BLaER1 treated with 17β-estradiol and CSF1 and Interleukin-3, amounts not matched to agents 10 nM and 100 nM (cell line): ENCODE data around the gene OVAAL.

ENCODE experiments used
- H3K27ac ChIP-seq, 11 experiments: shearing (Covaris generic); formaldehyde crosslinking; 2 replicates each; pipeline ENCODE4 v1.8.1; 2022
- H3K27me3 ChIP-seq, 11 experiments: shearing (Covaris generic); formaldehyde crosslinking; 2 replicates each; pipeline ENCODE4 v1.8.1; 2022
- H3K36me3 ChIP-seq, 11 experiments: shearing (Covaris generic); formaldehyde crosslinking; 2 replicates each; pipeline ENCODE4 v1.8.1; 2022
- H3K4me1 ChIP-seq, 10 experiments: shearing (Covaris generic); formaldehyde crosslinking; 2 replicates each; pipeline ENCODE4 v1.8.1; 2022
- H3K4me2 ChIP-seq, 11 experiments: shearing (Covaris generic); formaldehyde crosslinking; 2 replicates each; pipeline ENCODE4 v1.8.1; 2022
- H3K4me3 ChIP-seq, 10 experiments: shearing (Covaris generic); formaldehyde crosslinking; 2 replicates each; pipeline ENCODE4 v1.8.1; 2022
- H3K9ac ChIP-seq, 11 experiments: shearing (Covaris generic); formaldehyde crosslinking; 2 replicates each; pipeline ENCODE4 v1.8.1; 2022
- H3K9me3 ChIP-seq, 11 experiments: shearing (Covaris generic); formaldehyde crosslinking; replicated peaks in 1 of 11; 2 replicates each; pipeline ENCODE4 v1.8.1; 2022
- H4K20me1 ChIP-seq, 11 experiments: shearing (Covaris generic); formaldehyde crosslinking; 2 replicates each; pipeline ENCODE4 v1.8.1; 2022
- Cebpa-rat ChIP-seq, 11 experiments: shearing (Covaris generic); IDR thresholded peaks; 2 replicates each; pipeline ENCODE4 v1.8.1; 2022

The OVAAL gene

GRCh38 chr1:180558664-180559063, at the start of gene OVAAL:
Gene OVAAL (plus strand): TSS chr1:180558964.
- Histone ChIP-seq H3K27me3 (no peaks in the 10 kb centered on the region), H3K9ac (no peak within 1 kb of the TSS), H3K4me3 (no peak within 1 kb of the TSS), H3K4me2 (no peak within 1 kb of the TSS), H3K36me3 (no peaks in the 10 kb centered on the region), H3K9me3 (peaks cover 0 to 15% (median 10%) of the 10 kb centered on the region in 11 experiments; a peak in 16 of 22 replicates), H4K20me1 (no peaks in the 10 kb centered on the region), H3K4me1 (no peaks in the 10 kb centered on the region), H3K27ac (no peak within 1 kb of the TSS)
- no peak for TF ChIP-seq Cebpa-rat (IDR thresholded peaks at IDR 0.05)

GRCh38 chr1:180510882-180511281, 47.9 kb upstream of the OVAAL start:
- Histone ChIP-seq H3K27ac (no peak overlapping the region), H3K27me3 (no peaks in the 10 kb centered on the region), H3K4me1 (peaks cover 0 to under 1% (median 0%) of the 10 kb centered on the region in 10 experiments; a peak in 3 of 20 replicates), H3K9ac (no peak overlapping the region), H3K4me2 (no peak overlapping the region), H4K20me1 (no peaks in the 10 kb centered on the region), H3K9me3 (peaks cover 0 to 16% (median 13%) of the 10 kb centered on the region in 11 experiments; a peak in 20 of 22 replicates), H3K36me3 (no peaks in the 10 kb centered on the region), H3K4me3 (no peak overlapping the region)
- no peak for TF ChIP-seq Cebpa-rat (IDR thresholded peaks at IDR 0.05)

- Histone ChIP-seq H3K27ac (no peak overlapping the region), H3K27me3 (no peaks in the 10 kb centered on the region), H3K9ac (no peak overlapping the region), H3K4me3 (no peak overlapping the region), H3K36me3 (no peaks in the 10 kb centered on the region), H4K20me1 (no peaks in the 10 kb centered on the region), H3K4me2 (no peak overlapping the region), H3K4me1 (peaks cover 0 to 5% (median 3%) of the 10 kb centered on the region in 10 experiments; a peak in 3 of 20 replicates), H3K9me3 (peaks cover 0 to 11% (median 10%) of the 10 kb centered on the region in 11 experiments; a peak in 20 of 22 replicates)
- no peak for TF ChIP-seq Cebpa-rat (IDR thresholded peaks at IDR 0.05)
Observed at GRCh38 chr1:180513531-180513930, 45.2 kb upstream of the OVAAL start.

GRCh38 chr1:180515364-180515763, 43.4 kb upstream of the OVAAL start:
- Histone ChIP-seq H3K27ac (no peak overlapping the region), H3K4me2 (no peak overlapping the region)

GRCh38 chr1:180515857-180516388, 42.8 kb upstream of the OVAAL start:
- Histone ChIP-seq H3K27ac (peak overlapping the region in 4 of 11 experiments; percentile 13 to 29 (median 15); a peak in 3 of 22 replicates), H3K9ac (no peak overlapping the region; a peak in 1 of 22 replicates), H3K36me3 (no peaks in the 10 kb centered on the region), H3K4me2 (no peak overlapping the region; a peak in 1 of 22 replicates), H3K27me3 (no peaks in the 10 kb centered on the region), H3K9me3 (0 out of 22 replicates have a peak, but pooled peaks cover 0 to 2% (median 0%) of the 10 kb centered on the region in 11 experiments), H3K4me3 (no peak overlapping the region), H3K4me1 (peaks cover 0 to 5% (median 3%) of the 10 kb centered on the region in 10 experiments; a peak in 3 of 20 replicates), H4K20me1 (no peaks in the 10 kb centered on the region)
- no peak for TF ChIP-seq Cebpa-rat (IDR thresholded peaks at IDR 0.05)

More at GRCh38 chr1:180515364-180515763, 43.4 kb upstream of the OVAAL start:
- Histone ChIP-seq H3K9ac (no peak overlapping the region), H3K27me3 (no peaks in the 10 kb centered on the region), H3K4me3 (no peak overlapping the region), H3K36me3 (no peaks in the 10 kb centered on the region), H4K20me1 (no peaks in the 10 kb centered on the region), H3K4me1 (peaks cover 0 to 5% (median 3%) of the 10 kb centered on the region in 10 experiments; a peak in 3 of 20 replicates), H3K9me3 (0 out of 22 replicates have a peak, but pooled peaks cover 0 to 3% (median 0%) of the 10 kb centered on the region in 11 experiments)
- TF ChIP-seq Cebpa-rat (IDR thresholded peaks at IDR 0.05) = no peak

- Histone ChIP-seq H4K20me1 (no peaks in the 10 kb centered on the region), H3K9ac (no peak overlapping the region)
Observed at GRCh38 chr1:180519846-180520245, 38.9 kb upstream of the OVAAL start.

GRCh38 chr1:180521474-180522212, 37.1 kb upstream of the OVAAL start:
- no peak overlapping the region for H3K27ac ChIP-seq

More at GRCh38 chr1:180519846-180520245, 38.9 kb upstream of the OVAAL start:
- Histone ChIP-seq H3K27me3 (no peaks in the 10 kb centered on the region), H3K4me2 (no peak overlapping the region), H3K36me3 (no peaks in the 10 kb centered on the region), H3K9me3 (no peaks in the 10 kb centered on the region), H3K27ac (no peak overlapping the region), H3K4me3 (no peak overlapping the region), H3K4me1 (peaks cover 0 to 5% (median 3%) of the 10 kb centered on the region in 10 experiments; a peak in 6 of 20 replicates)
- no peak for TF ChIP-seq Cebpa-rat (IDR thresholded peaks at IDR 0.05)

GRCh38 chr1:180522213-180522515, 36.6 kb upstream of the OVAAL start:
- Histone ChIP-seq H3K9ac (no peak overlapping the region), H3K4me2 (no peak overlapping the region), H3K4me1 (peaks cover 0 to 9% (median 7%) of the 10 kb centered on the region in 10 experiments; a peak in 8 of 20 replicates), H3K27me3 (no peaks in the 10 kb centered on the region), H4K20me1 (no peaks in the 10 kb centered on the region), H3K36me3 (no peaks in the 10 kb centered on the region), H3K4me3 (no peak overlapping the region), H3K9me3 (no peaks in the 10 kb centered on the region), H3K27ac (no peak overlapping the region)
- TF ChIP-seq Cebpa-rat (IDR thresholded peaks at IDR 0.05) = no peak

More at GRCh38 chr1:180521474-180522212, 37.1 kb upstream of the OVAAL start:
- Histone ChIP-seq H4K20me1 (no peaks in the 10 kb centered on the region), H3K9me3 (no peaks in the 10 kb centered on the region), H3K4me1 (peaks cover 0 to 9% (median 7%) of the 10 kb centered on the region in 10 experiments; a peak in 8 of 20 replicates), H3K9ac (no peak overlapping the region), H3K27me3 (no peaks in the 10 kb centered on the region), H3K36me3 (no peaks in the 10 kb centered on the region), H3K4me3 (no peak overlapping the region), H3K4me2 (no peak overlapping the region)
- TF ChIP-seq Cebpa-rat (IDR thresholded peaks at IDR 0.05) = no peak

GRCh38 chr1:180524160-180524914, 34.4 kb upstream of the OVAAL start:
- H3K27me3 ChIP-seq = no peaks in the 10 kb centered on the region

More at GRCh38 chr1:180524160-180524914, 34.4 kb upstream of the OVAAL start:
- Histone ChIP-seq H3K9ac (no peak overlapping the region), H3K27ac (no peak overlapping the region), H3K4me2 (no peak overlapping the region), H3K4me3 (no peak overlapping the region), H3K9me3 (no peaks in the 10 kb centered on the region), H4K20me1 (no peaks in the 10 kb centered on the region), H3K4me1 (peaks cover 0 to 9% (median 7%) of the 10 kb centered on the region in 10 experiments; a peak in 8 of 20 replicates), H3K36me3 (no peaks in the 10 kb centered on the region)
- TF ChIP-seq Cebpa-rat (IDR thresholded peaks at IDR 0.05) = no peak
